B cell (primary cell): ENCODE measurements around the gene TOR1A.

Experiments
- EZH2 ChIP-seq: IDR thresholded peaks from 2 replicates; pipeline ENCODE4 v1.6.1; 2012; ENCODE audit warnings: borderline replicate concordance, low read depth, mild to moderate bottlenecking, moderate library complexity, low read length; ENCODE audit not compliant: insufficient read depth, poor library complexity, severe bottlenecking
- TF ChIP-seq, protein P1 (sequence below): fragments of 200-600 bp; IDR thresholded peaks from one replicate; pipeline ENCODE4 v1.8.0; 2022; ENCODE audit warnings: antibody characterized with exemption, mild to moderate bottlenecking

DNA sequence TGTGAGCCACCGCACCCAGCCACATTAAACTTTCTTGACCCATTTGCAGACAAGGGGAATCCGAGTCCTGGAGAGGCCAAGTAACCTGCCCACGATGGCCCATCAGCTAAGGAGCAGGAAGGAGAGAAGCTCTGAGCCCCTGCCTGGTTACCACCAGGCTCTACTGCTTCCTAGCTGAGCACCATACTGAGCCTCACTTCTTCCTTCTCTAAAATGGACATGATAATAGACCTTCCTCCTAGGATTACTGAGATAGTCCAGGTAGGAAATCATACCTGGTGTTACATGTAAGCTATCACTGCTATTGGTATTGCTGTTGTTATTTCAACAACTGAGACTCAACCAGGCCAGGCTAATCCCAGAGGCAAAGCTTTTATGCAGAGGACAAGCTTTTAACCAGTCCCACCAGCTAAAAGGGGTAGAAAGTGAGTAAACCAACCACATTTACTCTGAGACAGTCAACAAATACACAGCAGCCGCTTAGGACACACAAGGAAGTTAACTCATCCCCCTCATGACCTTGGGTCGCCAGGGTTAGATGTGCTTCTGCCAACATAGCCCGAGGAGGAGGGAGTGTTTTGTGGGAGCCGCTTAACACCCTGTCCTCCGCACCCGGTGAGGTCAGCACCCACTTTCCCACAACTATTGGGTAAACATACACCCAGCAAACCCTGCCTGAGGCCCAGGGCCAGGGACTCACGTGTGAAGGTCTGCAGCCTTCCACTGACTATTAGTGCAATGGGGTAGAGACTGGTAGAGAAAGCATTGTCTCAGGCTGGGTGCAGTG is 50.5 kb downstream of the TOR1A start:
- TF ChIP-seq, protein P1, sequence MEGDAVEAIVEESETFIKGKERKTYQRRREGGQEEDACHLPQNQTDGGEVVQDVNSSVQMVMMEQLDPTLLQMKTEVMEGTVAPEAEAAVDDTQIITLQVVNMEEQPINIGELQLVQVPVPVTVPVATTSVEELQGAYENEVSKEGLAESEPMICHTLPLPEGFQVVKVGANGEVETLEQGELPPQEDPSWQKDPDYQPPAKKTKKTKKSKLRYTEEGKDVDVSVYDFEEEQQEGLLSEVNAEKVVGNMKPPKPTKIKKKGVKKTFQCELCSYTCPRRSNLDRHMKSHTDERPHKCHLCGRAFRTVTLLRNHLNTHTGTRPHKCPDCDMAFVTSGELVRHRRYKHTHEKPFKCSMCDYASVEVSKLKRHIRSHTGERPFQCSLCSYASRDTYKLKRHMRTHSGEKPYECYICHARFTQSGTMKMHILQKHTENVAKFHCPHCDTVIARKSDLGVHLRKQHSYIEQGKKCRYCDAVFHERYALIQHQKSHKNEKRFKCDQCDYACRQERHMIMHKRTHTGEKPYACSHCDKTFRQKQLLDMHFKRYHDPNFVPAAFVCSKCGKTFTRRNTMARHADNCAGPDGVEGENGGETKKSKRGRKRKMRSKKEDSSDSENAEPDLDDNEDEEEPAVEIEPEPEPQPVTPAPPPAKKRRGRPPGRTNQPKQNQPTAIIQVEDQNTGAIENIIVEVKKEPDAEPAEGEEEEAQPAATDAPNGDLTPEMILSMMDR = no peak
- TF ChIP-seq EZH2 = no peak
